GM18526 (cell line): ENCODE results near the gene CCDC142.
A peak's percentile ranks its signal among the peaks of the same experiment; 100 is the strongest.

Experiments used
- POLR2A ChIP-seq: IDR thresholded peaks from 3 replicates; pipeline ENCODE4 v1.6.1; 2011; ENCODE audit not compliant: insufficient read length; ENCODE audit errors: extremely low read depth

The CCDC142 gene

DNA sequence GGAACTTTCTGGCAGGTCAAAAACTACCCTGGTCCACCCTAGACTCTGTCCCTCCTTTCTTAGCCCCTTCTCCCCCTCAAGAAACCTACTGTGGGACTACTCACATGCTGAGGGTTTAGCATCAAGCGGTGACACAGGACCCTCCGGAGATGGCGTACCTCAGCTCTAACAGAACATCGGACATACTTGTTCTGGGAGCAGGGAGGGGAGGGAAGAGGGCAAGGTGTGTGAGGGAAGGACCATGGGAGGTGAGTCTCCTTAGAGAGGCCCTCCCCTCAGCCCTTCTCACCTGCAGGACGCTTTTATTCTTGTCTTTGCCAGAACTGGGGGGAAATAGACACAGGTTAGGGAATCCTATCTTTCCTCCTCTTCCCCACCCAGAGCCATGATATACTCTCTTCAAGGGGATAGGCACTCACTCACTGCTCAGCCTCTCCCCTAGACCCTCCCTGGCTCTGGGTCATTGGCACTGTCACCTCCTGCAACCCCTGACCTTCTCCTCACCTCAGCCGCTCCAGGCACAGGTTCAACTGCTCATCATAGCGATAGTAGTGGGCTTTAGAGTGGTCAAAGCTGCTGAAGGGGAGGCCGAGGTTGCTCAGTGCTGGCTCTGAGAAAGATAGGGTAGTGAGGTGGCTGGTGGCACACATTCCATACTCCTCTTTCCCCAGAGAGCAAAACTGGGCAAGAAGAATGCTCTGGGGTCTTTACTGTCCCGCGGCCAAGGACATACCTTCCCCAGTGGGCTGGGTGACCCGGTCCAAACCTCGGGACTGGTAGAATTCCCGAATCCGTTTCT lies 22.8 kb upstream of the CCDC142 start:
- no peak for TF ChIP-seq POLR2A

DNA sequence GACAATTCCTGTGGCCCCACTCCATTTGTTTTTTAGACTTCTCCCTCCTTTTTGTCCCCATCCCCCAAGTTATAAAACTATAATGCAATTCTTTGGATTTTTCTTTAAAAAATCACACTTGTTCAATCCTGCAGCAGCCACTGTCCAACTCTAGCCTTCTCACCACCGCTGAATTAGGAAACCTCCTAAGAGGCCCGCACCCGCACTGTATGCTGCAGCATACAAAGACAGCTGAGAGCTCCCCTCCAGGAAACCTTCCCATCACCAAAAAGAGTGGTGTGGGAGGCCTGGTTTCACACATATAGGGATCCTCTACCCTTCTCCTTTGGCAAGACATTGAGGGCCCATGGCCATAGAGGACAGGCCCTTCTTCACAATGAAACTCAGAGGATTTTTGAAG lies 21.8 kb upstream of the CCDC142 start:
- no peak for TF ChIP-seq POLR2A

DNA sequence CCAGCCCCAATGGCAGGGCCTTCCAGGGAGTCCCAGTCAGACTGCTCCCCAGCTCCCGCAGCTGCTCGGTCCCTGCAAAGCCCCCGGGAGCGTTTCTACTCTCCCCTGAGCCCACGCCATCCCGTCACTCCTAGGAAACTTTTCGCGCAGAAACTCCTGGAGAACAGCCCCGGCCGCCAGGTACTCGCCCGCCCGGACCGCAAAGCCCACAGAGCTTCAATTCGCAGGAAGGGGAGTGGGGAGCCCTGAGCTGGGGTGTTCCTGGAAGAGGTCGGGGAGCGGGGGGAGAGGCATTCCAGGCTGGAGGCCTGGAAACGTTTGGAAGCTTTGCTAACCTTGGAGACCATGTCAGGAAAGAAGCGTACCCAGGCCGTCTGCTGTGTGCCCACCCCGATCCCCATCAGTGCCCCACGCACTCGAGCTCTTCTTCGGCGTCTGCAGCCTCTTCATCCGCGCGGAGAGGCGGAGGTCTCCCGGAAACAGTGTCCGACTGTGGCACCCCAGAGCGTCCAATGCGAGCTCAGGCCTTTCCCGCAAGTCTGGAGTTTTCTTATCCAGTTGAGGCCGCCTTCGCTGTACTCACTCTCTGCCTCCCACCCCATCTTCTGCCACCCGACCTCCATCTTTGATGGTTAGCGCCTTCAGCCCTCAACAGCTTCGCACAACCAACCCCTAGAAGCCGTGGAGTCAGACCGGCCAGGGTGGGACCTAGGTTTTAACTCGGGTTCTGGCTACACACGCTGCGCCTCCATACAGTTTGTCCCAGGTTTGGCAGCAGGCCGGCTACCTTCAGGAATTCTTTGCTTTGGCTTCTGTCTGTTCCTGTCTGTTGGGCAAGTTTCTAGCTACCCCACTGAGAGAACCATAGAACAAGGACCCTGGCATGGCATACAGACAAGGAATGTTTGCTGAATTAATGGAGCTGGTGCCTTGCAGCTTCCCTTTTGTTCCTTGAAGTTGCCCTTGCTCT lies 21.0 kb upstream of the CCDC142 start:
- no peak for TF ChIP-seq POLR2A

DNA sequence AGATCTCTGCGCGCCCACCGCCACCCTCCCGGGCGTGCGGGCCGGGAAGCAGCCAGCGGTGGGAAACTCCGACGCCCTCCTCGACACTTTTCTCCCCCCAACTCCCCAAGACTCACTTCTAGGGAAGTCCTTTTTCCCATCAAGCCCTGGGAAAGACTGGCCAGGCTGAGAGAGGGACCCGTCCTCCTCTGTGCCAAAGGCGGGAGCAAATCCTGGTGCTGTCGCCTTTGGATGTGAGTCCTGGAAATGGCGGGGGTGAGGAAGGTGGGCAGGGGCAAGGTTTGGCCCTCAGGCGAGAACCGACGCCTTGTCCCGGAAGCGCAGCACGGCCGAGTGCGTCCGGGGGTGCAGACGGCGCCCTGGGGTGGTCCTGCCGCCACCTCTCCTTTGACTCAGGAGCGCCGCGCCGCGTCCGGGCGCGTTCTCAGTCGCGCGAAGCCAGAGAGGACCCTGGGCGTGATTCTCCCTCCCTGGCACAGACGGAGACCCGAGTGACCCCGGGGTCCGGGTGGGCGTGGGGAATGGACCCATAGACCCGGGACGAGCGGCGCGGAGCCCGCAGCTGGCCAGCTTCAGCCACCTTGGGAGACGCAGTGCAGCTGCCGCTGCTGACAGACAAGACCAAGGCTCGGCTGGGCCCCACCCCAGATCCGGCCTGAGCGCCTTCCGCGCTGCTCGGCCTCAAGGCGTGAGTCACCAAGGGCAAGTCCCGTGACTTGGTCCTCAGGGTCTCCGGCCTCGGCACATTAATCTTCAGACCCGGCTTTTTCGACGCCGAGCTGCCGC lies 20.1 kb upstream of the CCDC142 start:
- peak; percentile 65 for TF ChIP-seq POLR2A

DNA sequence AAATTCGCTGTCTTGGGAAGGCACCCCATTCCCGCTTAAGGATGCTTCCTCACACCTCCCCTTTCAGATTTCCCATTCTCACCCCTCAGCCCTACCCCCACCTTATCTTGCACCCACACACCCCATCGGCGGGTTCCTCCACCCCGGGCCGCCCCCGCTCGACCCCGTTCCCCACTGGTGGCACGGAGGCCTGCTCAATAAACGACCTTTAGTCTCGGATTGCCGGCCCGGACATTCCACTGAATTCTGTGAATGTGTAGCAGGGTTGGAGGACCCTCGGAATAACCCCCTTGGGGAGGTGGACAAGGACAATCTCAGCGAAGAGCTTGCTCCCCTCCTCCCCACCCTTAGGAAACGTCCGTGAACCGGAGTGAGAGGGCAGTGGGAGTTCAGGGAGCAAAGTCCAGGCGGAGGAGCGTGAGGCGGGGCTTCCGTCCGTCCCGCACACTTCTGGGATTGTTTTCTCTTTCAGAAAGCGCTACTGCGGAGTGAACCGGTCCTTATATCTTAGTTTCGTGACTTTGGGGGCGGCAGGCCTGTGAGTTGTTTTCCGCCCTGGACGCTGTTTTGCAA lies 19.4 kb upstream of the CCDC142 start:
- TF ChIP-seq POLR2A = no peak

DNA sequence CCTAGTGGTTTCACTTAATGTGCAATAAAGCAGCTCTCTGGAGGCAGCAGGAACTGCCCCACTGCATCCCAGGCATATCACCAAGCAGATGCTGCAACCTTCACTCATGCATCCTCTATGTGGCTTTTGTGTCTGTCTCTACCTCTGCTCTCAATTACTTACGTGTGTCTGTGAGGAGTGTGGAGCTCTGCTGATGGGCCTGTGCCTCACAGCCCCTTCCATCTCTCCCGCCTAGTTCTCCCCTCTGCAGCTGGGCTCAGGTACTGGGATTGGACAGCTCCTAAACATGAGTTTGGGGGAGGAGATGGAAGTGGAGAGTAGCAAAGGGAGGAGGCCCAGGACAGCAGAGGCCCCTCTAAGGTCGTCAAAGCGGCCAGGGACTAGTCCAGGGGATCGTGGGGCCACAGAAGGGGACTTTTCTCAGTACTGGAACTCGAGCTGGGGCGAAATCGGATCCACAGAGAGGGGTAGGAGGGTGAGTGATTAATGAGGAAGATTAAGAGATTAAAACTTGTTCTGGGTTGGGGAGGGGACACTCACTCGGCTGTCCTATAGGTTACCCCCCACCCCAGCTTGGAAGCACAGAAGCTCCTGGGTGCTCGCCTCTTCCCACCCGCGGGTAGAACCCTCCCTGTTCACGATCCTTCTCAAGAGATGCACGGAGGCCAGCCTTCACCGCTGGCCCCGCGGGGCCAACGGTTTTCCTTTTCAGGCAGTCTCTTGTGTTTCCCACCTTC lies 18.7 kb upstream of the CCDC142 start:
- no peak for TF ChIP-seq POLR2A

DNA sequence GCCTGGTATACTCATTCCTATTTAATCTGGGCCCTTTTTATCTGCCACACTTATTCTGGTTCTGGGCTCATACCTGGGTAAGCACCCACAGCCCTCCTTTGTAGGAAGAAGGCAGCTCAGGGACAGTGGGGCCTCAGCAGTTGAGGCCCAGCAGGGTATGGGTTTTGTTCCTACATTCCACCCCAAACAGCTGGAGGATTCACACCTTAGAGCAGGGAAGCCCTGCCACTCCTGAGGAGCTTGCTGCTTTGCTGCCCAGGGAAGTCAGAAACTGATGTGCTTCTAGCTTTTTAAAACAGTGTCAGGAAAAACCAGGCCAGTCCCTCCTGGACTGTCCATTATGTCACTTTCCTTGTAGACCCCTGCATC lies 17.8 kb upstream of the CCDC142 start:
- TF ChIP-seq POLR2A = no peak

DNA sequence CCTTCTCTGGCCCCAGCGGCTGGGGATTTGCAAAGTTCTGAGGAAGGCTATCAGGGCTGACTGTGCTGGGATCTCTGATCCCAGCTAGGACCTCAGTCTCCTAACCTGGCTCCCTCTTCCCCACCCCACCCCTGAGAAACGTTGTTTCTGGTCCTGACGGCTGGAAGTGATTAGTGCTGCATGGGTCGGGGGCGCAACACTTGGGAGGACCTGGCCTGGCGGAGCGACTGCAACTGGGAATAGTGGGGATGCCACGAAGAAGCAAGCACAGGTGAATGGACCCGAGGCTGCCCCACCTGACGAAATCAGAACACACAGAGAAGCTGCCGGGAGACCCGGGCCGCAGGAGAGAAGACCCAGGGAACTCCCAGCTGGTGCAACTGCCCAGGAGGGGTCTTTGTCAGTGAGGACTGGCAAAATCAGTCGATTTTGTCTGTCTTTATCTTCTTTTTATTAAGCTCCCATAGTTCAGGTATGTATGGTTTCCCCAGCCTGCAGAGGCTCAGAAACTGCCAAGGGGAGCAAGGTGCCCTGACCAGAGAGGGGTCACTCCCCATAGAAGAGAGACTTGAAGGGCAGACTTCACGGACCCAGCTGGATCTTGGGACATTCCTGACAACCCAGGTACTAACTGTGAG lies 17.3 kb upstream of the CCDC142 start:
- TF ChIP-seq POLR2A = no peak

DNA sequence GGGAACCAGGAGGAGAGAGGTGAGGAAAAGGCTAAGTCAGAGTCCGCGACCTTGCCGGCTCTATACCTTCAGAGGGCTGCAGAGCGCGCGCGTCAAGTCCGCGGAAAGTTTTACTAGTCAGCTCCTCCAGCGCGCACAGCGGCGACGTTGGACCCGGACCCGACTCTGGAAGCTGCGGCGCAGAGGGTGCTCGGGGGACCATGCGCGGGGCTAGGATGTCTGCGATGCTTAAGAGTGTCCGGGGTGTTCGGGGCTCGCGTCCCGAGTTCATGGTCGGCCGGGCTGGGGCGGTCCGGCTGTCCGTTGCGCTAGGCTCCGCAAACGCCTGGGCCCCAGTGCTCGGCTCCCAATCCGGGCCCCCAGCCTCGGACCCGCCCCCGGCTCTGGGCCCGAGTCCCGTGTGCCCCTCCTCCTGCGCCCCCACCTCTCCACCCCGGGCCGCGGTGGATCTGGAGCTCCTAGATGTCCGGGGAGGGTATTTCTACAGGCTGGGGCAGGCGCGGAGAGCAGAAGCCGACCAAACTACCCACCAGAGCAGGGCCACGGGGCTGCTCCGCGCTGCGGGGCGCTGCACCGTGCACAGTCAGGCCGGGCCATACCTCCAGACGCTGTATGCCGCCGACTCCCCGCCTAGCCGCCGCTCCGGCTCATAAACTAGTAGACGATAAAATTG lies 16.6 kb upstream of the CCDC142 start, which contains the start of gene LBX2:
LBX2 (minus strand) TSS at position 337 of the 673 bp plus-strand sequence; CDS start at position 271, 66 bp downstream.
- TF ChIP-seq POLR2A = no peak

DNA sequence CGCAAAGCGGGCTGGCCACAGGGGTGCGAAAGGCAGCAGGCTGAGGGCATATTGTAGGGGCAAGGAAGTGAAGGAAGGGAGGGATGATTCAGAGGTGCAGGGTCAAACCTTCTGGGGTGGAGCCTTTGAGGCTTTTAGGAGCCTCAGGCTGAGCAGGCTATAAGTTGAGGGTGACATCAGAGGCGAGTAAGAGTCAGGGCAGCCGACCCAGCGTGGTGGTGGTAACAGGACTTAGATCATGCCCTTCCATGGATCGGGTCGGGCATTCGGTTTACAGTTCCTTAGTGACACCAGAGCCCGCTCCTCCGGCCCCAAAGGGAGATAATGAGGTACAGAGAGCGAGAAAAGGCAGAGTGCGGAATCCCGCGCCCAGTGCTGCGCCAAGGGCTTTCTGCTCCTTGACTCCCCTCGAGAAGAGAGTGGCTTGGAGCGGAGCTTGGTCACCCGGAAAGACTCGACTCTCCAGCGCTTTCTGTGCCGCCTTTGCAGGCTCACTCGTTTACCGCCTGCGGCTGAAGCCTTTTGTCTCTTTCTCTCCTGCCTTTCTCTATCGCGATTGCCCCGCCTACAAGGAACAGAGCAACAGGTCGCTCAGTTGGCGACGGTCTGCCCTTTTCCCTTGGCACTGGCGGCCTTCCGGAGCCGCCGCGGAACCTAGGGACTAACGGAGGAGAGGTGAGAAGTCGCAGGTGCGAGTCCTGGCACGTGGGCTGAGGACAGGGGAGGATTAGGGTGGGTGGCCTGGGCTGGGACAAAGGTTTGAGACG lies 15.9 kb upstream of the CCDC142 start:
- no peak for TF ChIP-seq POLR2A

DNA sequence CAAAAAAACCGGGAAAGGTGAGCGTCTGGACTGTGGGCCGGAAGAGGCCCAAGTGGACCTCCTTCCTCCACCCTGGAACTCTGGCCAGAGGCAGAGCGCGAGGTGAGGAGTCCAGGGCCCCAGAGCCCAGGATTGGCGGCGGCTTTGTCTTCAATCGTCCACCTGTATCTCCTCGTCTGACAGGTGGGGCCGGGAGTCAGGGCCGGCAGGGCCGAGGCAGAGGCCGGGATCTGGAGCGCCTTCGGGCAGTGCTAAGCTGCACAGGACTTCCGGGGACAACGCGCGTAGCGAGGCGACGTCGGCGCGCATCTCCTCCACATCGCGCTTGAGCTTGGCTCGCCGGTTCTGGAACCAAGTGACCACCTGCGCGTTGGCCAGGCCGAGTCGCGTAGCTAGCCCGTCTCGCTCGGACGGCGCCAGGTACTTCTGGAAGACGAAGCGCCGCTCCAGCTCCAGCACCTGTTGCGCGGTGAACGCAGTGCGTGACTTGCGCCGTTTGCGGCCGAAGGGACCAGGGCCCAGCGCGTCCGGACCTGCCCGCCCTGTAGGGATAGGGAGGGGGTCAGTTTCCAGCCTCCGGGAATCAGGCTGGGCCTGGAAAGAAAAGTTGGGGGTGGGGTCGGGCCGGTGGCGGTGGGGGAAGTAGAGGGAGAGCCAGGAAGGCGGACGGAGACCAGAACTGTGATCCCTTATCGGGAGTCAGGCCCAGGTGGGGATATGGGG lies 15.1 kb upstream of the CCDC142 start:
- TF ChIP-seq POLR2A = peak; percentile 38
